ENCODE measurements around the gene LPP. TPM values are rescaled to one million over a fixed set of nuclear protein-coding genes. Genes with fewer than 3 reads are reported as not detected.

LPP gene
- total RNA-seq, 1 experiment from 2014 or later: 54.0 TPM

DNA sequence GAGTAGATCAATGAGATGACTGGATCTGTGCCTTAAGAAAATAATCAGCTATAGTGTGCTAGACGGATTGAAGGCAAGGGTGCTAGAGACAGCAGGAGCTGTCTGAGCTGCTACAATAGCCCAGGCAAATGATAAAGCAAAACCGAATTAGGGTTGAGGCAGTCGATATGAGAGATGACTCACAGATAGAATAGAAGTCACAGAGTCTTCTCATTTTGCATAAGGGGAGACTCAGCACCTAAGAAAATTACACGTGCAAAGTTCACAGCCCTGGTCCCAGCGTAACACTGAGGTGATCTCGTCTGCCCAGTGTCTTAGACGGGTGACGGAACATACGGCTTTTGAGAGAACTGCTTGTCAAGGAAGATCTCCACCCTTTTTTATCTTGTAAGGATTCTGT, 11.6 kb downstream of the LPP start:
- Histone ChIP-seq H3K4me3 (replicated peaks in 1 of 2; ENCODE audit: low read depth in 1 of 2, low read length in 2 of 2) (no peak overlapping the region), H2AFZ (ENCODE audit: low read depth, low read length, poor library complexity, severe bottlenecking) (no peak overlapping the region), H3K27ac (ENCODE audit: low read depth, low read length) (no peak overlapping the region), H3K9me2 (ENCODE audit: insufficient read depth) (no peaks in the 10 kb centered on the region), H3K9ac (ENCODE audit: low read length) (no peak overlapping the region), H3K4me1 (ENCODE audit: control insufficient read depth in 1 of 2, insufficient read depth in 2 of 2, low read length in 2 of 2) (peaks cover 26 to 47% of the 10 kb centered on the region in 2 experiments), H3K9me3 (ENCODE audit: control insufficient read depth in 1 of 2, insufficient read depth in 1 of 2, low read depth in 1 of 2, low read length in 2 of 2) (no peaks in the 10 kb centered on the region), H3K27me3 (ENCODE audit: insufficient read depth, low read length) (no peaks in the 10 kb centered on the region), H3K36me3 (ENCODE audit: control insufficient read depth in 1 of 2, insufficient read depth in 2 of 2, low read length in 2 of 2) (no peaks in the 10 kb centered on the region), H3K79me2 (ENCODE audit: insufficient read depth, low read length) (peaks cover 87% of the 10 kb centered on the region), H3K4me2 (ENCODE audit: low read length) (peak overlapping the region; percentile 66), H4K20me1 (ENCODE audit: insufficient read depth) (no peaks in the 10 kb centered on the region)
- POLR2A ChIA-PET: no interaction called here
- intact Hi-C loops (cut with micrococcal nuclease): loop anchor here (10.0 kb wide), 1 partner anchor 789 kb away; no protein-coding TSS in a partner anchor
- 0 out of 2 replicates have a peak, but pooled peaks have one; percentile 7 for ATAC-seq
- BruUV-seq (replicated peaks): no TSS peak
- TF ChIP-seq EGR1 (IDR thresholded peaks at IDR 0.05; ENCODE audit: low read depth) (no peak), POLR2AphosphoS5 (IDR thresholded peaks at IDR 0.05; ENCODE audit: low read depth, low read length) (no peak), FOSL1 (IDR thresholded peaks at IDR 0.05; ENCODE audit: low read depth) (peak; percentile 35; the same call in 1 of the 2 replicates), ELF1 (IDR thresholded peaks at IDR 0.05; ENCODE audit: borderline replicate concordance, low read depth) (no peak)
- TF ChIP-seq, protein P1, sequence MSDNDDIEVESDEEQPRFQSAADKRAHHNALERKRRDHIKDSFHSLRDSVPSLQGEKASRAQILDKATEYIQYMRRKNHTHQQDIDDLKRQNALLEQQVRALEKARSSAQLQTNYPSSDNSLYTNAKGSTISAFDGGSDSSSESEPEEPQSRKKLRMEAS (IDR thresholded peaks at IDR 0.05): no peak
- CTCF ChIA-PET: no interaction called here
- RAD21 ChIA-PET (ENCODE audit: low non-redundant PET in 1 of 2, low total read pairs in 2 of 2, uncharacterized antibody in 2 of 2, unreplicated experiment in 2 of 2): no interaction called here
- no peak for DNase-seq (ENCODE audit: low read depth, low spot score)

DNA sequence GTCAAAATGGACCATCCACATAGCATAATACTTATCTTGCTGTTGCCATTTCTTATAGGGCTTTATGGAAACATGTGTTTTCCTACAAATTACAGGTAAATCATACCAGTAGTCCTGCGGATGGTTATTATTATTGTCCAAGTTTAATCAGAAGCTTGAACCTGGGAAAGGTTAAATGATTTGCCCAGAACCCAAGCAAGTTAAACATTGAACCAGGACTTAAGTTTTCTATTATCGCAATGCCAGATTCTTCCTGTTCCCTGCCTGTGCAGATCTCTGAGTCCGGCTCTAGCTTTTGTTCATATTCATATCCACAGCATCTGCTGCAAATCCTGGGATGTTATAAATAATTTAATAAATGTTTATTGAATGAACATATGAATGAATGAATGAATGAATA, 12.5 kb downstream of the LPP start:
- Histone ChIP-seq H2AFZ (ENCODE audit: low read depth, low read length, poor library complexity, severe bottlenecking) (no peak overlapping the region), H3K9me3 (ENCODE audit: control insufficient read depth in 1 of 2, insufficient read depth in 1 of 2, low read depth in 1 of 2, low read length in 2 of 2) (no peaks in the 10 kb centered on the region), H3K27me3 (ENCODE audit: insufficient read depth, low read length) (no peaks in the 10 kb centered on the region), H3K4me3 (replicated peaks in 1 of 2; ENCODE audit: low read depth in 1 of 2, low read length in 2 of 2) (no peak overlapping the region), H4K20me1 (ENCODE audit: insufficient read depth) (no peaks in the 10 kb centered on the region), H3K9me2 (ENCODE audit: insufficient read depth) (no peaks in the 10 kb centered on the region), H3K27ac (ENCODE audit: low read depth, low read length) (no peak overlapping the region), H3K9ac (ENCODE audit: low read length) (no peak overlapping the region), H3K4me1 (ENCODE audit: control insufficient read depth in 1 of 2, insufficient read depth in 2 of 2, low read length in 2 of 2) (peaks cover 26 to 50% of the 10 kb centered on the region in 2 experiments), H3K79me2 (ENCODE audit: insufficient read depth, low read length) (peaks cover 86% of the 10 kb centered on the region), H3K36me3 (ENCODE audit: control insufficient read depth in 1 of 2, insufficient read depth in 2 of 2, low read length in 2 of 2) (no peaks in the 10 kb centered on the region), H3K4me2 (ENCODE audit: low read length) (no peak overlapping the region)
- DNase-seq (ENCODE audit: low read depth, low spot score) (no peak), ATAC-seq (no peak)
- RAD21 ChIA-PET (ENCODE audit: low non-redundant PET in 1 of 2, low total read pairs in 2 of 2, uncharacterized antibody in 2 of 2, unreplicated experiment in 2 of 2): interaction anchor here in 1 of 2 experiments (0.6 kb wide), 1 partner anchor 102 kb away, joined by 3 read pairs; no protein-coding TSS in a partner anchor
- intact Hi-C loops (cut with micrococcal nuclease): loop anchor here (10.0 kb wide), 1 partner anchor 788 kb away; no protein-coding TSS in a partner anchor
- CTCF ChIA-PET: no interaction called here
- no TSS peak for BruUV-seq (replicated peaks)
- POLR2A ChIA-PET: no interaction called here
- TF ChIP-seq, protein P2, sequence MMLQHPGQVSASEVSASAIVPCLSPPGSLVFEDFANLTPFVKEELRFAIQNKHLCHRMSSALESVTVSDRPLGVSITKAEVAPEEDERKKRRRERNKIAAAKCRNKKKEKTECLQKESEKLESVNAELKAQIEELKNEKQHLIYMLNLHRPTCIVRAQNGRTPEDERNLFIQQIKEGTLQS (IDR thresholded peaks at IDR 0.05): no peak
- TF ChIP-seq YY1 (IDR thresholded peaks at IDR 0.05; ENCODE audit: extremely low read depth, insufficient replicate concordance, low read depth, low read length) (no peak), RAD21 (IDR thresholded peaks at IDR 0.05; ENCODE audit: low read depth) (no peak), SIN3A (IDR thresholded peaks at IDR 0.05; ENCODE audit: low read depth) (no peak), EZH2phosphoT487 (IDR thresholded peaks at IDR 0.05; ENCODE audit: borderline replicate concordance) (no peak), ZNF274 (IDR thresholded peaks at IDR 0.05; ENCODE audit: low read depth, low read length) (no peak), SRF (IDR thresholded peaks at IDR 0.05; ENCODE audit: low read depth) (no peak), ZFX (IDR thresholded peaks at IDR 0.05) (no peak), POLR2AphosphoS5 (IDR thresholded peaks at IDR 0.05; ENCODE audit: low read depth, low read length) (no peak), CBX3 (IDR thresholded peaks at IDR 0.05; ENCODE audit: low read depth) (no peak), JUND (IDR thresholded peaks at IDR 0.05) (no peak)
- TF ChIP-seq, protein P3, sequence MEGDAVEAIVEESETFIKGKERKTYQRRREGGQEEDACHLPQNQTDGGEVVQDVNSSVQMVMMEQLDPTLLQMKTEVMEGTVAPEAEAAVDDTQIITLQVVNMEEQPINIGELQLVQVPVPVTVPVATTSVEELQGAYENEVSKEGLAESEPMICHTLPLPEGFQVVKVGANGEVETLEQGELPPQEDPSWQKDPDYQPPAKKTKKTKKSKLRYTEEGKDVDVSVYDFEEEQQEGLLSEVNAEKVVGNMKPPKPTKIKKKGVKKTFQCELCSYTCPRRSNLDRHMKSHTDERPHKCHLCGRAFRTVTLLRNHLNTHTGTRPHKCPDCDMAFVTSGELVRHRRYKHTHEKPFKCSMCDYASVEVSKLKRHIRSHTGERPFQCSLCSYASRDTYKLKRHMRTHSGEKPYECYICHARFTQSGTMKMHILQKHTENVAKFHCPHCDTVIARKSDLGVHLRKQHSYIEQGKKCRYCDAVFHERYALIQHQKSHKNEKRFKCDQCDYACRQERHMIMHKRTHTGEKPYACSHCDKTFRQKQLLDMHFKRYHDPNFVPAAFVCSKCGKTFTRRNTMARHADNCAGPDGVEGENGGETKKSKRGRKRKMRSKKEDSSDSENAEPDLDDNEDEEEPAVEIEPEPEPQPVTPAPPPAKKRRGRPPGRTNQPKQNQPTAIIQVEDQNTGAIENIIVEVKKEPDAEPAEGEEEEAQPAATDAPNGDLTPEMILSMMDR (IDR thresholded peaks at IDR 0.05 in 2 of 3, conservative IDR thresholded peaks at IDR 0.05 in 1 of 3; ENCODE audit: borderline replicate concordance in 1 of 3, insufficient read depth in 1 of 3, low read depth in 2 of 3, low read length in 2 of 3): no peak
- TF ChIP-seq, protein P4, sequence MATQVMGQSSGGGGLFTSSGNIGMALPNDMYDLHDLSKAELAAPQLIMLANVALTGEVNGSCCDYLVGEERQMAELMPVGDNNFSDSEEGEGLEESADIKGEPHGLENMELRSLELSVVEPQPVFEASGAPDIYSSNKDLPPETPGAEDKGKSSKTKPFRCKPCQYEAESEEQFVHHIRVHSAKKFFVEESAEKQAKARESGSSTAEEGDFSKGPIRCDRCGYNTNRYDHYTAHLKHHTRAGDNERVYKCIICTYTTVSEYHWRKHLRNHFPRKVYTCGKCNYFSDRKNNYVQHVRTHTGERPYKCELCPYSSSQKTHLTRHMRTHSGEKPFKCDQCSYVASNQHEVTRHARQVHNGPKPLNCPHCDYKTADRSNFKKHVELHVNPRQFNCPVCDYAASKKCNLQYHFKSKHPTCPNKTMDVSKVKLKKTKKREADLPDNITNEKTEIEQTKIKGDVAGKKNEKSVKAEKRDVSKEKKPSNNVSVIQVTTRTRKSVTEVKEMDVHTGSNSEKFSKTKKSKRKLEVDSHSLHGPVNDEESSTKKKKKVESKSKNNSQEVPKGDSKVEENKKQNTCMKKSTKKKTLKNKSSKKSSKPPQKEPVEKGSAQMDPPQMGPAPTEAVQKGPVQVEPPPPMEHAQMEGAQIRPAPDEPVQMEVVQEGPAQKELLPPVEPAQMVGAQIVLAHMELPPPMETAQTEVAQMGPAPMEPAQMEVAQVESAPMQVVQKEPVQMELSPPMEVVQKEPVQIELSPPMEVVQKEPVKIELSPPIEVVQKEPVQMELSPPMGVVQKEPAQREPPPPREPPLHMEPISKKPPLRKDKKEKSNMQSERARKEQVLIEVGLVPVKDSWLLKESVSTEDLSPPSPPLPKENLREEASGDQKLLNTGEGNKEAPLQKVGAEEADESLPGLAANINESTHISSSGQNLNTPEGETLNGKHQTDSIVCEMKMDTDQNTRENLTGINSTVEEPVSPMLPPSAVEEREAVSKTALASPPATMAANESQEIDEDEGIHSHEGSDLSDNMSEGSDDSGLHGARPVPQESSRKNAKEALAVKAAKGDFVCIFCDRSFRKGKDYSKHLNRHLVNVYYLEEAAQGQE (IDR thresholded peaks at IDR 0.05; ENCODE audit: low read depth): no peak
